Uterus (tissue), 2 donors: ENCODE data around the gene RCOR2.

Source experiments
- POLR2A ChIP-seq, 2 donors: fragments of 450-650 bp; IDR thresholded peaks; one replicate each; pipeline ENCODE4 v1.6.1; 2016; ENCODE audit warnings: antibody characterized with exemption in 2 of 2, mild to moderate bottlenecking in 1 of 2, moderate library complexity in 1 of 2
- TF ChIP-seq, protein P1 (sequence below), 4 experiments: fragments of 200-600 bp in 2 of 4; fragments of 450-650 bp in 2 of 4; sonication (generic) in 2 of 4; IDR thresholded peaks; one replicate each; pipeline ENCODE4 v1.5.1; 2016 to 2019; ENCODE audit warnings: antibody characterized with exemption in 4 of 4, mild to moderate bottlenecking in 2 of 4, moderate library complexity in 1 of 4

GRCh38 chr11:63872800-63873197 is 44.2 kb downstream of the RCOR2 start:
- TF ChIP-seq, protein P1, sequence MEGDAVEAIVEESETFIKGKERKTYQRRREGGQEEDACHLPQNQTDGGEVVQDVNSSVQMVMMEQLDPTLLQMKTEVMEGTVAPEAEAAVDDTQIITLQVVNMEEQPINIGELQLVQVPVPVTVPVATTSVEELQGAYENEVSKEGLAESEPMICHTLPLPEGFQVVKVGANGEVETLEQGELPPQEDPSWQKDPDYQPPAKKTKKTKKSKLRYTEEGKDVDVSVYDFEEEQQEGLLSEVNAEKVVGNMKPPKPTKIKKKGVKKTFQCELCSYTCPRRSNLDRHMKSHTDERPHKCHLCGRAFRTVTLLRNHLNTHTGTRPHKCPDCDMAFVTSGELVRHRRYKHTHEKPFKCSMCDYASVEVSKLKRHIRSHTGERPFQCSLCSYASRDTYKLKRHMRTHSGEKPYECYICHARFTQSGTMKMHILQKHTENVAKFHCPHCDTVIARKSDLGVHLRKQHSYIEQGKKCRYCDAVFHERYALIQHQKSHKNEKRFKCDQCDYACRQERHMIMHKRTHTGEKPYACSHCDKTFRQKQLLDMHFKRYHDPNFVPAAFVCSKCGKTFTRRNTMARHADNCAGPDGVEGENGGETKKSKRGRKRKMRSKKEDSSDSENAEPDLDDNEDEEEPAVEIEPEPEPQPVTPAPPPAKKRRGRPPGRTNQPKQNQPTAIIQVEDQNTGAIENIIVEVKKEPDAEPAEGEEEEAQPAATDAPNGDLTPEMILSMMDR (IDR thresholded peaks at IDR 0.05): no peak
- TF ChIP-seq POLR2A (IDR thresholded peaks at IDR 0.05): no peak
